SK-N-SH (cell line): Measurements from ENCODE around the gene MAPK8IP1.

Experiments used
- CTCF ChIP-seq: fragments of 200-600 bp; sonication (generic); IDR thresholded peaks from 2 replicates; pipeline ENCODE4 v1.6.1; 2017; ENCODE audit warnings: antibody characterized with exemption, mild to moderate bottlenecking, moderate library complexity
- EP300 ChIP-seq, 2 experiments: IDR thresholded peaks; 2 replicates each; pipeline versions ENCODE4 v1.4.0 to v1.6.1; 2012; ENCODE audit warnings: borderline replicate concordance in 1 of 2, low read depth in 1 of 2, low read length in 1 of 2
- FOXM1 ChIP-seq: IDR thresholded peaks from 2 replicates; pipeline ENCODE4 v1.4.0; 2012; ENCODE audit warnings: low read depth, mild to moderate bottlenecking
- RAD21 ChIP-seq: IDR thresholded peaks from 2 replicates; pipeline ENCODE4 v1.6.1; 2012; ENCODE audit warnings: mild to moderate bottlenecking, low read length
- SIN3A ChIP-seq: IDR thresholded peaks from 2 replicates; pipeline ENCODE4 v1.6.1; 2012; ENCODE audit warnings: low read depth, mild to moderate bottlenecking, low read length, moderate library complexity, borderline replicate concordance

- TF ChIP-seq CTCF (peak; percentile 90), SIN3A (peak; percentile 8; the same call in 1 of the 2 replicates), EP300 (IDR thresholded peaks at IDR 0.05; ENCODE audit: borderline replicate concordance in 1 of 2, low read depth in 1 of 2, low read length in 1 of 2) (peak in 1 of 2 experiments; percentile 61; a peak in 1 of 4 replicates), FOXM1 (no peak), RAD21 (peak; percentile 93)
These were observed 12.6 kb upstream of the MAPK8IP1 start for GRCh38 chr11:45872651-45873356.
